DMS 273 (cell line): ENCODE measurements around the gene ANO10.
"Not testable (repeated sequence)": the region's sequence is repeated elsewhere in the genome, so short reads cannot be mapped to it uniquely, and the experiment has no call there.

Experiments
- DNase-seq: peaks from one replicate; lab custom pipeline; 2025; ENCODE audit not compliant: unreplicated experiment; lab: John Stamatoyannopoulos, UW

Gene ANO10

GRCh38 chr3:43522727-43523362 lies 99.0 kb downstream of the ANO10 start:
- no peak for DNase-seq

GRCh38 chr3:43521941-43522340 lies 99.9 kb downstream of the ANO10 start:
- DNase-seq: no peak

- peak; percentile 0 for DNase-seq
Measured at GRCh38 chr3:43518515-43518914, 103.3 kb downstream of the ANO10 start.

GRCh38 chr3:43515970-43516635 lies 105.7 kb downstream of the ANO10 start:
- DNase-seq: no peak

GRCh38 chr3:43515208-43515917 lies 106.4 kb downstream of the ANO10 start:
- no peak for DNase-seq

- no peak for DNase-seq
Measured at GRCh38 chr3:43512754-43513404, 108.9 kb downstream of the ANO10 start.

GRCh38 chr3:43506644-43507043 lies 115.2 kb downstream of the ANO10 start:
- DNase-seq: no peak

- DNase-seq: no peak
Measured at GRCh38 chr3:43505351-43505750, 116.5 kb downstream of the ANO10 start.

- peak; percentile 43 for DNase-seq
Measured at GRCh38 chr3:43503067-43503728, 118.6 kb downstream of the ANO10 start.

- DNase-seq: no peak
Measured at GRCh38 chr3:43499256-43499655, 122.6 kb downstream of the ANO10 start.

GRCh38 chr3:43497905-43498365 lies 123.9 kb downstream of the ANO10 start:
- DNase-seq: no peak

- DNase-seq: no peak
Measured at GRCh38 chr3:43497422-43497821, 124.4 kb downstream of the ANO10 start.

- no peak for DNase-seq
Measured at GRCh38 chr3:43496740-43497375, 125.0 kb downstream of the ANO10 start.

GRCh38 chr3:43492932-43493331 lies 128.9 kb downstream of the ANO10 start:
- not testable (repeated sequence) for DNase-seq

- not testable (repeated sequence) for DNase-seq
Measured at GRCh38 chr3:43491807-43492206, 130.0 kb downstream of the ANO10 start.

GRCh38 chr3:43490640-43491185 lies 131.1 kb downstream of the ANO10 start:
- no peak for DNase-seq

- no peak for DNase-seq
Measured at GRCh38 chr3:43489930-43490329, 131.9 kb downstream of the ANO10 start.

GRCh38 chr3:43485931-43486330 lies 135.9 kb downstream of the ANO10 start:
- no peak for DNase-seq

GRCh38 chr3:43484926-43485488 lies 136.8 kb downstream of the ANO10 start:
- DNase-seq: no peak

GRCh38 chr3:43481375-43481774 lies 140.4 kb downstream of the ANO10 start:
- no peak for DNase-seq
